Measurements from ENCODE around the gene PREX1.
A peak's percentile ranks its signal among the peaks of the same experiment; 100 is the strongest.

PREX1 gene

GRCh38 chr20:48629069-48629959 lies 198.5 kb downstream of the PREX1 start:
- DNase-seq = no peak

GRCh38 chr20:48627737-48628128 lies 200.1 kb downstream of the PREX1 start:
- no peak for DNase-seq

- no peak for DNase-seq
Observed at GRCh38 chr20:48626938-48627736, 200.7 kb downstream of the PREX1 start.

GRCh38 chr20:48626226-48626937 lies 201.4 kb downstream of the PREX1 start:
- DNase-seq = no peak

GRCh38 chr20:48625136-48625900 lies 202.5 kb downstream of the PREX1 start:
- DNase-seq = no peak

- no peak for DNase-seq
Observed at GRCh38 chr20:48624315-48625020, 203.3 kb downstream of the PREX1 start.

GRCh38 chr20:48623906-48624265 lies 203.9 kb downstream of the PREX1 start:
- no peak for DNase-seq

GRCh38 chr20:48623176-48623905 lies 204.5 kb downstream of the PREX1 start:
- DNase-seq = no peak

- DNase-seq = no peak
Observed at GRCh38 chr20:48622421-48622820, 205.4 kb downstream of the PREX1 start.

GRCh38 chr20:48621376-48622078 lies 206.3 kb downstream of the PREX1 start:
- DNase-seq = no peak

GRCh38 chr20:48620507-48621375 lies 207.1 kb downstream of the PREX1 start:
- peak; percentile 90 for DNase-seq

- no peak for DNase-seq
Observed at GRCh38 chr20:48620154-48620506, 207.7 kb downstream of the PREX1 start.

- no peak for DNase-seq
Observed at GRCh38 chr20:48619126-48620101, 208.4 kb downstream of the PREX1 start.

- DNase-seq = no peak
Observed at GRCh38 chr20:48618631-48619030, 209.2 kb downstream of the PREX1 start.

GRCh38 chr20:48618052-48618451 lies 209.7 kb downstream of the PREX1 start:
- no peak for DNase-seq

- no peak for DNase-seq
Observed at GRCh38 chr20:48617481-48617880, 210.3 kb downstream of the PREX1 start.

GRCh38 chr20:48616481-48616880 lies 211.3 kb downstream of the PREX1 start:
- DNase-seq = no peak

GRCh38 chr20:48615871-48616270 lies 211.9 kb downstream of the PREX1 start:
- DNase-seq = no peak

Data from femur (tissue), 1 donor.